Measurements from ENCODE around the gene DAO.

DAO gene

GRCh38 chr12:108876550-108876949, 3.3 kb upstream of the DAO start:
- no peak for DNase-seq

- DNase-seq: no peak
These were observed 2.1 kb downstream of the DAO start for GRCh38 chr12:108881953-108882352.

GRCh38 chr12:108884116-108885012, 4.5 kb downstream of the DAO start:
- peak; percentile 29 for DNase-seq

GRCh38 chr12:108886873-108887629, 7.2 kb downstream of the DAO start:
- no peak for DNase-seq

GRCh38 chr12:108888031-108888430, 8.1 kb downstream of the DAO start:
- no peak for DNase-seq

- DNase-seq: no peak
These were observed 10.3 kb downstream of the DAO start for GRCh38 chr12:108890208-108890607.

GRCh38 chr12:108895220-108895802, 15.4 kb downstream of the DAO start:
- no peak for DNase-seq

GRCh38 chr12:108896336-108896735, 16.4 kb downstream of the DAO start:
- DNase-seq: no peak

GRCh38 chr12:108896817-108897216, 16.9 kb downstream of the DAO start:
- no peak for DNase-seq

GRCh38 chr12:108899145-108899544, 19.3 kb downstream of the DAO start:
- no peak for DNase-seq

- no peak for DNase-seq
These were observed 25.8 kb downstream of the DAO start for GRCh38 chr12:108905725-108906124.

GRCh38 chr12:108906971-108907370, 27.1 kb downstream of the DAO start:
- DNase-seq: no peak

- DNase-seq: no peak
These were observed 28.0 kb downstream of the DAO start for GRCh38 chr12:108907839-108908351.

- no peak for DNase-seq
These were observed 30.4 kb downstream of the DAO start for GRCh38 chr12:108910336-108910735.

- DNase-seq: no peak
These were observed 32.0 kb downstream of the DAO start for GRCh38 chr12:108911915-108912314.

- DNase-seq: no peak
These were observed 32.5 kb downstream of the DAO start for GRCh38 chr12:108912361-108912760.

GRCh38 chr12:108914121-108914531, 34.2 kb downstream of the DAO start:
- DNase-seq: peak; percentile 48

- DNase-seq: no peak
These were observed 35.8 kb downstream of the DAO start for GRCh38 chr12:108915632-108916133.

- no peak for DNase-seq
These were observed 36.4 kb downstream of the DAO start for GRCh38 chr12:108916336-108916735.

- no peak for DNase-seq
These were observed 38.3 kb downstream of the DAO start for GRCh38 chr12:108918206-108918605.

- DNase-seq: no peak
These were observed 39.2 kb downstream of the DAO start for GRCh38 chr12:108918960-108919642.

GRCh38 chr12:108921946-108922345, 42.1 kb downstream of the DAO start:
- no peak for DNase-seq

- DNase-seq: no peak
These were observed 43.0 kb downstream of the DAO start for GRCh38 chr12:108922918-108923317.

All from femur (tissue), 1 donor.